HepG2 (cell line): ENCODE measurements around the gene FMNL2.

Source experiments
- ESRRA ChIP-seq: sonication (generic); formaldehyde crosslinking; IDR thresholded peaks from 2 replicates; pipeline ENCODE4 v1.5.1; 2020; ENCODE audit warnings: mild to moderate bottlenecking, low read depth, missing genetic modification reagents
- ETV6 ChIP-seq: sonication (generic); formaldehyde crosslinking; conservative IDR thresholded peaks from 2 replicates; pipeline ENCODE4 v1.4.0; 2020; ENCODE audit warnings: missing genetic modification reagents
- JUNB ChIP-seq: sonication (generic); formaldehyde crosslinking; IDR thresholded peaks from 2 replicates; pipeline ENCODE4 v1.8.0; 2022; ENCODE audit warnings: missing genetic modification reagents, mild to moderate bottlenecking, borderline replicate concordance
- NCOR1 ChIP-seq: fragments of 200-600 bp; sonication (generic); IDR thresholded peaks from 2 replicates; pipeline ENCODE4 v1.7.0; 2017; ENCODE audit warnings: antibody characterized with exemption, low read length, borderline replicate concordance
- NFE2 ChIP-seq: sonication (generic); formaldehyde crosslinking; IDR thresholded peaks from 2 replicates; pipeline ENCODE4 v1.4.0; 2020; ENCODE audit warnings: missing genetic modification reagents
- ZNF772 ChIP-seq: sonication (generic); formaldehyde crosslinking; IDR thresholded peaks from 2 replicates; pipeline ENCODE4 v1.5.0; 2020; ENCODE audit warnings: mild to moderate bottlenecking, missing genetic modification reagents
- TF ChIP-seq, protein P1 (sequence below): sonication (generic); formaldehyde crosslinking; IDR thresholded peaks from 2 replicates; pipeline ENCODE4 v1.4.0; 2020; ENCODE audit warnings: missing genetic modification reagents
- TF ChIP-seq, protein P2 (sequence below): sonication (generic); formaldehyde crosslinking; IDR thresholded peaks from 2 replicates; pipeline ENCODE4 v1.4.0; 2020; ENCODE audit warnings: missing genetic modification reagents
- TF ChIP-seq, protein P3 (sequence below): IDR thresholded peaks from 2 replicates; pipeline ENCODE4 v1.6.1; 2012; ENCODE audit warnings: low read length, improper control_type of control experiment

DNA sequence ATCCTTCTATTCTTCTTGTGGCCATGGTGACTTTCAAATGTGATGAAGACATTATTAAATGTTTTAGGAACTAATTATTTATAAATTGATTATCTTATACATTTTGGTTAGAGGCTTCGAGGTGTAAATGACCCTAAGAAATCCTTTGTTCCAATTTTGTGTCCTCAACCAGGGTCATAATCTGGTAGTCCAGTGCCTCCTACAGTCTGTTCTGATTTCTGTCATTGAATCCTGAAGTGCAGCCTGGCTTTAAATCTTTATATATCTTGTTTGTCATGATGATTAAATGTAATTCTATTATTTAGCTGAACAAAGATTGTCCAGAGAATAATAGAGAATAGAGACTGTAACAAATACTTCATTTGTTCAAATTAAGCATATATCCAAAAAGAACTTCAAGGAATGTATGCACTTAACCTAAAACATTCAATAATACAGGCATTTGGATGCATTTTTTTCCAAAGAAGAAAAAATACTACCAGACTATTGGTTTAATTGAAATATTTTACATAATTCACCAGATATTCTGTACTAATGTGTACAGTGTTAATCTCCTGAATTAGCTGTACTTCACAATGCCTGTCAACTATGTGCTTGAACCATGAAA, 292.5 kb downstream of the FMNL2 start:
- TF ChIP-seq ETV6 = no peak
- no peak for TF ChIP-seq NFE2
- TF ChIP-seq, protein P1, sequence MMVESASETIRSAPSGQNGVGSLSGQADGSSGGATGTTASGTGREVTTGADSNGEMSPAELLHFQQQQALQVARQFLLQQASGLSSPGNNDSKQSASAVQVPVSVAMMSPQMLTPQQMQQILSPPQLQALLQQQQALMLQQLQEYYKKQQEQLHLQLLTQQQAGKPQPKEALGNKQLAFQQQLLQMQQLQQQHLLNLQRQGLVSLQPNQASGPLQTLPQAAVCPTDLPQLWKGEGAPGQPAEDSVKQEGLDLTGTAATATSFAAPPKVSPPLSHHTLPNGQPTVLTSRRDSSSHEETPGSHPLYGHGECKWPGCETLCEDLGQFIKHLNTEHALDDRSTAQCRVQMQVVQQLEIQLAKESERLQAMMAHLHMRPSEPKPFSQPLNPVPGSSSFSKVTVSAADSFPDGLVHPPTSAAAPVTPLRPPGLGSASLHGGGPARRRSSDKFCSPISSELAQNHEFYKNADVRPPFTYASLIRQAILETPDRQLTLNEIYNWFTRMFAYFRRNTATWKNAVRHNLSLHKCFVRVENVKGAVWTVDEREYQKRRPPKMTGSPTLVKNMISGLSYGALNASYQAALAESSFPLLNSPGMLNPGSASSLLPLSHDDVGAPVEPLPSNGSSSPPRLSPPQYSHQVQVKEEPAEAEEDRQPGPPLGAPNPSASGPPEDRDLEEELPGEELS (CRISPR knock-in tag) = no peak
- TF ChIP-seq NCOR1 = no peak
- no peak for TF ChIP-seq ESRRA (CRISPR knock-in tag)
- no peak for TF ChIP-seq ZNF772 (CRISPR knock-in tag)
- no peak for TF ChIP-seq JUNB (CRISPR knock-in tag)
- TF ChIP-seq, protein P2, sequence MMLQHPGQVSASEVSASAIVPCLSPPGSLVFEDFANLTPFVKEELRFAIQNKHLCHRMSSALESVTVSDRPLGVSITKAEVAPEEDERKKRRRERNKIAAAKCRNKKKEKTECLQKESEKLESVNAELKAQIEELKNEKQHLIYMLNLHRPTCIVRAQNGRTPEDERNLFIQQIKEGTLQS = no peak
- TF ChIP-seq, protein P3, sequence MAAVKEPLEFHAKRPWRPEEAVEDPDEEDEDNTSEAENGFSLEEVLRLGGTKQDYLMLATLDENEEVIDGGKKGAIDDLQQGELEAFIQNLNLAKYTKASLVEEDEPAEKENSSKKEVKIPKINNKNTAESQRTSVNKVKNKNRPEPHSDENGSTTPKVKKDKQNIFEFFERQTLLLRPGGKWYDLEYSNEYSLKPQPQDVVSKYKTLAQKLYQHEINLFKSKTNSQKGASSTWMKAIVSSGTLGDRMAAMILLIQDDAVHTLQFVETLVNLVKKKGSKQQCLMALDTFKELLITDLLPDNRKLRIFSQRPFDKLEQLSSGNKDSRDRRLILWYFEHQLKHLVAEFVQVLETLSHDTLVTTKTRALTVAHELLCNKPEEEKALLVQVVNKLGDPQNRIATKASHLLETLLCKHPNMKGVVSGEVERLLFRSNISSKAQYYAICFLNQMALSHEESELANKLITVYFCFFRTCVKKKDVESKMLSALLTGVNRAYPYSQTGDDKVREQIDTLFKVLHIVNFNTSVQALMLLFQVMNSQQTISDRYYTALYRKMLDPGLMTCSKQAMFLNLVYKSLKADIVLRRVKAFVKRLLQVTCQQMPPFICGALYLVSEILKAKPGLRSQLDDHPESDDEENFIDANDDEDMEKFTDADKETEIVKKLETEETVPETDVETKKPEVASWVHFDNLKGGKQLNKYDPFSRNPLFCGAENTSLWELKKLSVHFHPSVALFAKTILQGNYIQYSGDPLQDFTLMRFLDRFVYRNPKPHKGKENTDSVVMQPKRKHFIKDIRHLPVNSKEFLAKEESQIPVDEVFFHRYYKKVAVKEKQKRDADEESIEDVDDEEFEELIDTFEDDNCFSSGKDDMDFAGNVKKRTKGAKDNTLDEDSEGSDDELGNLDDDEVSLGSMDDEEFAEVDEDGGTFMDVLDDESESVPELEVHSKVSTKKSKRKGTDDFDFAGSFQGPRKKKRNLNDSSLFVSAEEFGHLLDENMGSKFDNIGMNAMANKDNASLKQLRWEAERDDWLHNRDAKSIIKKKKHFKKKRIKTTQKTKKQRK = no peak
